Measurements from ENCODE around the gene CTXND2.
"Not testable (repeated sequence)": the region's sequence is repeated elsewhere in the genome, so short reads cannot be mapped to it uniquely, and the experiment has no call there.

Gene CTXND2

GRCh38 chr1:150888727-150889126, 1.8 kb downstream of the CTXND2 start:
- DNase-seq (ENCODE audit: extremely low spot score): no peak
- POLR2A ChIA-PET: no interaction called here
- TF ChIP-seq SUZ12 (IDR thresholded peaks at IDR 0.05): no peak
- CTCF ChIA-PET: no interaction called here

- ChIA-PET CTCF (no interaction called here), POLR2A (no interaction called here)
- TF ChIP-seq TARDBP (IDR thresholded peaks at IDR 0.05): no peak
- TF ChIP-seq ZNF384 (IDR thresholded peaks at IDR 0.05): no peak
- no peak for TF ChIP-seq ELF4 (IDR thresholded peaks at IDR 0.05)
- TF ChIP-seq ARNT (IDR thresholded peaks at IDR 0.05): no peak
- no peak for TF ChIP-seq PKNOX1 (IDR thresholded peaks at IDR 0.05)
- TF ChIP-seq SUZ12 (IDR thresholded peaks at IDR 0.05): no peak
- no peak for TF ChIP-seq NFRKB (IDR thresholded peaks at IDR 0.05)
- TF ChIP-seq FOXM1 (IDR thresholded peaks at IDR 0.05; ENCODE audit: borderline replicate concordance): no peak
- TF ChIP-seq HDGF (IDR thresholded peaks at IDR 0.05; ENCODE audit: borderline replicate concordance): no peak
- no peak for TF ChIP-seq FOXK2 (IDR thresholded peaks at IDR 0.05)
- TF ChIP-seq BHLHE40 (IDR thresholded peaks at IDR 0.05; ENCODE audit: borderline replicate concordance): no peak
- no peak for TF ChIP-seq LEF1 (IDR thresholded peaks at IDR 0.05; ENCODE audit: borderline replicate concordance)
- no peak for TF ChIP-seq L3MBTL2 (conservative IDR thresholded peaks at IDR 0.05)
- no peak for TF ChIP-seq CTBP1 (IDR thresholded peaks at IDR 0.05; ENCODE audit: borderline replicate concordance)
- DNase-seq (ENCODE audit: extremely low spot score): no peak
These were observed 3.1 kb downstream of the CTXND2 start for GRCh38 chr1:150890033-150890416.

- no peak for DNase-seq (ENCODE audit: extremely low spot score)
- CTCF ChIA-PET: no interaction called here
- no peak for TF ChIP-seq BHLHE40 (IDR thresholded peaks at IDR 0.05; ENCODE audit: borderline replicate concordance)
- TF ChIP-seq NFRKB (IDR thresholded peaks at IDR 0.05): no peak
- no peak for TF ChIP-seq LEF1 (IDR thresholded peaks at IDR 0.05; ENCODE audit: borderline replicate concordance)
- no peak for TF ChIP-seq CTBP1 (IDR thresholded peaks at IDR 0.05; ENCODE audit: borderline replicate concordance)
- TF ChIP-seq PKNOX1 (IDR thresholded peaks at IDR 0.05): no peak
- no peak for TF ChIP-seq SP1 (IDR thresholded peaks at IDR 0.05)
- TF ChIP-seq ARNT (IDR thresholded peaks at IDR 0.05): no peak
- no peak for TF ChIP-seq HDGF (IDR thresholded peaks at IDR 0.05; ENCODE audit: borderline replicate concordance)
- TF ChIP-seq SUZ12 (IDR thresholded peaks at IDR 0.05): no peak
- no peak for TF ChIP-seq L3MBTL2 (conservative IDR thresholded peaks at IDR 0.05)
- no peak for TF ChIP-seq FOXA1 (IDR thresholded peaks at IDR 0.05)
- no peak for TF ChIP-seq ELF4 (IDR thresholded peaks at IDR 0.05)
- TF ChIP-seq FOXM1 (IDR thresholded peaks at IDR 0.05; ENCODE audit: borderline replicate concordance): no peak
- POLR2A ChIA-PET: no interaction called here
These were observed 6.5 kb downstream of the CTXND2 start for GRCh38 chr1:150893336-150893913.

- no peak for DNase-seq (ENCODE audit: extremely low spot score)
- ChIA-PET CTCF (no interaction called here), POLR2A (interaction anchor here (0.6 kb wide), 1 partner anchor 30 kb away, joined by 3 read pairs; no protein-coding TSS in a partner anchor)
- TF ChIP-seq HDGF (IDR thresholded peaks at IDR 0.05; ENCODE audit: borderline replicate concordance): no peak
- peak; percentile 61 for TF ChIP-seq PKNOX1 (IDR thresholded peaks at IDR 0.05)
- no peak for TF ChIP-seq LEF1 (IDR thresholded peaks at IDR 0.05; ENCODE audit: borderline replicate concordance)
These were observed 8.7 kb downstream of the CTXND2 start for GRCh38 chr1:150895618-150896017.

GRCh38 chr1:150899795-150900194, 12.9 kb downstream of the CTXND2 start:
- CTCF ChIA-PET: interaction anchor here (0.5 to 1.1 kb wide), 3 partner anchors 80 to 107 kb away, joined by 3 to 4 read pairs (median 3); partner anchors contain the start of gene MINDY1
- POLR2A ChIA-PET: not testable (repeated sequence)

GRCh38 chr1:150902346-150902745, 15.4 kb downstream of the CTXND2 start:
- ChIA-PET CTCF (no interaction called here), POLR2A (interaction anchor here (1.0 to 1.2 kb wide), 2 partner anchors 24 to 26 kb away, joined by 3 read pairs; partner anchors contain the start of genes ARNT and SETDB1)
- TF ChIP-seq SUZ12 (IDR thresholded peaks at IDR 0.05) (no peak), L3MBTL2 (conservative IDR thresholded peaks at IDR 0.05) (no peak), HDGF (IDR thresholded peaks at IDR 0.05; ENCODE audit: borderline replicate concordance) (no peak), LEF1 (IDR thresholded peaks at IDR 0.05; ENCODE audit: borderline replicate concordance) (no peak), FOXK2 (IDR thresholded peaks at IDR 0.05) (no peak), TARDBP (IDR thresholded peaks at IDR 0.05) (no peak), FOXM1 (IDR thresholded peaks at IDR 0.05; ENCODE audit: borderline replicate concordance) (no peak), ELF4 (IDR thresholded peaks at IDR 0.05) (no peak)
- DNase-seq (ENCODE audit: extremely low spot score): no peak

More at GRCh38 chr1:150899795-150900194, 12.9 kb downstream of the CTXND2 start:
- DNase-seq (ENCODE audit: extremely low spot score): not testable (repeated sequence)

- TF ChIP-seq FOXK2 (IDR thresholded peaks at IDR 0.05) (no peak), SP1 (IDR thresholded peaks at IDR 0.05) (no peak), CTBP1 (IDR thresholded peaks at IDR 0.05; ENCODE audit: borderline replicate concordance) (no peak), ARNT (IDR thresholded peaks at IDR 0.05) (no peak), TARDBP (IDR thresholded peaks at IDR 0.05) (no peak), HDGF (IDR thresholded peaks at IDR 0.05; ENCODE audit: borderline replicate concordance) (no peak), FOXA1 (IDR thresholded peaks at IDR 0.05) (no peak), BHLHE40 (IDR thresholded peaks at IDR 0.05; ENCODE audit: borderline replicate concordance) (no peak), ZNF384 (IDR thresholded peaks at IDR 0.05) (no peak), L3MBTL2 (conservative IDR thresholded peaks at IDR 0.05) (no peak), SUZ12 (IDR thresholded peaks at IDR 0.05) (no peak), NFRKB (IDR thresholded peaks at IDR 0.05) (no peak)
These were observed 15.8 kb downstream of the CTXND2 start for GRCh38 chr1:150902751-150903150.

More at GRCh38 chr1:150902751-150903150, 15.8 kb downstream of the CTXND2 start:
- ChIA-PET POLR2A (interaction anchor here (1.2 kb wide), 1 partner anchor 24 kb away, joined by 3 read pairs; the partner anchor contains the start of gene SETDB1), CTCF (no interaction called here)
- no peak for DNase-seq (ENCODE audit: extremely low spot score)
